NCI-H226 (cell line): ENCODE results near the gene SSR1.
"Not testable (repeated sequence)": the region's sequence is repeated elsewhere in the genome, so short reads cannot be mapped to it uniquely, and the experiment has no call there.

Experiments
- DNase-seq: peaks from one replicate; pipeline ENCODE4 v3.0.0-alpha.2; 2015

The SSR1 gene

DNA sequence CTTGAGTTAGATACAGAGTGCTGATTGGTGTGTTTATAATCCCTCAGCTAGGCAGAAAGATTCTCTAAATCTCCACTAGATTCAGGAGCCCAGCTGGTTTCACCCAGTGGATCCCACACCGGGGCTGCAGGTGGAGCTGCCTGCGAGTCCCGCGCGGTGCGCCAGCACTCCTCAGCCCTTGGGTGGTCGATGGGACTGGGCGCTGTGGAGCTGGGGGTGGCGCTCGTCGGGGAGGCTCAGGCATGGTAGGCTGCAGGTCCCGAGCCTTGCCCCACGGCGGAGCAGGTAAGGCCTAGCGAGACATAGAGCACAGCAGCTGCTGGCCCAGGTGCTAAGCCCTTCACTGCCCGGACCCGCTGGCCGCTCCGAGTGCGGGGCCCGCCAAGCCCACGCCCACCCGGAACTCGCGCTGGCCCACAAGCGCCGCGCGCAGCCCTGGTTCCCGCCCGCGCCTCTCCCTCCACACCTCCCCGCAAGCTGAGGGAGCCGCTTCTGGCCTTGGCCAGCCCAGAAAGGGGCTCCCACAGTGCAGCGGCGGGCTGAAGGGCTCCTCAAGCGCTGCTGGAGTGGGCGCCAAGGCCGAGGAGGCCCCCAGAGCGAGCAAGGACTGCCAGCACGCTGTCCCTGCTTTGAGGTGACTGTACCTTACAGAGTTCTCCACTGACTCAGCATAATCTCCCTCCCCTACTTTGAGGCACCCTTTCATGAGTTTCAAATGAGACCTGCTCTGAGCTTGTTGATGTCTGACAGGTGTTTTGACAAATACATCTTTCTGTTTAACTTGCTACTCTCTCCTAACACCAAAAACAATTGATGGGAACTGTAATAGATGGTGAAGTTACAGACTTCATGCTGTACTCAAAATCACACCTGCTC lies 3.9 kb upstream of the SSR1 start:
- no peak for DNase-seq

DNA sequence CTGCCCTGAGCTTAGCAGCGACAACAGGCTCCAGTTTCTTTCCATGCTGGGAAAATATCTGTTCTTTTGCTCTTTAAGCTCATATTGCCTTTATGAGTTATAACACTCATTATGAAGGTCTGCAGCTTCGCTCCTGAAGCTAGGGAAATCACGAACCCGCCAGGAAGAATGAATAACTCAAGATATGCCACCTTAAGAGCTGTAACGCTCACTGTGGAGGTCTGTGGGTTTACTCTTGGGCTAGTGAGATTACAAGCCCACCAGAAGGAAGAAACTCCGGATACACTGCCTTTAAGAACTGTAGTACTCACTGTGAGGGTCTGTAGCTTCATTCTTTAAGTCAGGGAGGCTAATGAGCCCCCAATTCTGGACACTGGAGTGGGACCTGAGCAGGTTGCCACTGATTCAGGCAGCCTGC lies 3.0 kb upstream of the SSR1 start:
- no peak for DNase-seq

- DNase-seq = not testable (repeated sequence)
Observed at GRCh38 chr6:7315087-7315947, 2.3 kb upstream of the SSR1 start.

DNA sequence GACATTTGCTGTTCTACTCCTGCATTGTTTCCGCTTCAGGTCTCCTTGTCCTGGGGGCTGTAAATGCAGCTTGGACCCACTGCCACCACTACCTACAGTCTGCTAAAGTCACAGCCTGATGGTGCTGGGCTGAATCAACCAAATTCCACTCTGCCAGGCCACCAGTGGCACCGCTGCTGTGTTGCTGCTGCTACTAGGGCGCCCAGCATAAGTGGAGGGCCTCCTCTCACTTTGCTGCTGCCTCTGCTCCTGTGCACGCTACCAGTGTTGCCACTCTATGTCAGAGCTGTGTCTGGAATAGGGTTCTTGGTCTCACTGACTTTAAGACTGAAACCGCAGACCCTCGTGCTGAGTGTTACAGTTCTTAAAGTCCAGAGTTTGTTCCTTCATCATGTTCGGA lies 1.4 kb upstream of the SSR1 start:
- no peak for DNase-seq

DNA sequence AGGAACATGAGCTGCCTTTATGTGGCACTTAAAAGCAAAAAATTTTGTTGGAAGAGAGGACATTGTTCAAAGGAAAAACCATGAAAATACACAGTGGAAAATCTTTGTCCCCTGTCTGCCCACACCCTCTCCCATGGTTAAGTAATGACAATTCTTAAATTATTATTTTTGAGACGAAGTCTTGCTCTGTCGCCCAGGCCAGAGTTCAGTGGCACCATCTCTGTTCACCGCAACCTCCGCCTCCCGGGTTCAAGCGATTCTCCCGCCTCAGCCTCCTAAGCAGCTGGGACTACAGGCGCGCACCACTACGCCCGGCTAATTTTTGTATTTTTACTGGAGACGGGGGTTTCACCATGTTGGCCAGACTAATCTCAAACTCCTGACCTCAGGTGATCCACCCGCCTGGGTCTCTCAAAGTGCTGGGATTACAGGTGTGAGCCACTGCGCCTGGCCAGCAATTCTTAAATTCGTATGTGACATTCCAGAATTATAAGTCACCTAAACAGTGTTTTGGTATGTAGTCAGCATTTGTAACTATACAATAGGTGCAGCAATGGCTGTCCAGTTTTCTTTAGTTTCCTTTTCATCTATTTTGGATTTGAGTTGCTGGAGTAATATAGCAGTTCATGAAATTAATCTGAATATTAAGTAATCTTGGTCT lies 636 bp upstream of the SSR1 start:
- DNase-seq = no peak

DNA sequence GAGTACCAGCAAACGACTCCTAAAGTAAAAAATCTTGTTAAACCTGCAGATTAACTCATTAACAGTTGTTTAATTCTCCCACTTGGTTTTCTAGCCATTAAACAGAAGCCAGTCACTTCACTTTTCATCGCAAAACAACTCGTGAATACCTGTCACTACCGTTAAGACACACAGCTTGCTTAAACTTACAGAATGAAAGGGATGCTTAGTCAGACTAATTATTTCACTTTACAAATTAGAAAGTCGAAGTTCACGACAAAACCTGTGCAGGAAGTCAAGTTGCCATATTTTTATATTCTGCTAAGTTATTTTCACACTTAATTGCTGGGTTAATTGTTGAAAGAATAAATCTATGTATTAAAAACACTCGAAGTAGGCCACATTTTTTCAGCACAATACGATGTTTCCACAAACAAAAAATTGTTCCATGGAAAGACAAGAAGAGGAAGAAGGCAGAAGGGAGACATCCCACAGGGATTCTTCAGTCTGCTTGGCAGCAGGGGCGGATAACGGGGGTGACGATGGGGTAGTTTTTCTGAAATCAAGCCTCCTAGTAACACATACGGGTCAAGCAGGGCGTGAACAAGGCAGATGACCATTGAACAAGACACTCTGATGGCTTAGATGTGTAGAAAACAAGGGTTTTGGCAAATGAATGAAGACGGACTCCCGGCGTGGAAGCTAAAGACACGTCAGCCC lies 933 bp downstream of the SSR1 start:
- no peak for DNase-seq

GRCh38 chr6:7311176-7311575 lies 1.8 kb downstream of the SSR1 start:
- no peak for DNase-seq

GRCh38 chr6:7309050-7309449 lies 3.9 kb downstream of the SSR1 start:
- DNase-seq = no peak

DNA sequence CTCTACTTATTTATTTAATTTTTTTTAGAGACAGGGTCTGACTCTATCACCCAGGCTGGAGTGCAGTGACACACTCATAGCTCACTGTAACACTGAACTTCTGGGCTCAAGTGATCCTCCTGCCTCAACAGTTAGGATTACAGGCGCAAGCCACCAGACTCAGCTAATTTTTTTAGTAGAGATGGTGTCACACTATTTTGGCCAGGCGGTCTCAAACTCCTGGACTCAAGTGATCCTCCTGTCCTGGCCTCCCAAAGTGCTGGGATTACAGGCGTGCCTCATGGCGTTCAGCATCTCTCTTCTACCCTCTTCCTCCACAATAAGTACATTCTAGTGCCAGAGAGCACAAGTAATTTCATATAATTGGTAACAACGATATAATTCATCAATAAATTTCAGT lies 5.5 kb downstream of the SSR1 start:
- DNase-seq = no peak

GRCh38 chr6:7304821-7305220 lies 8.2 kb downstream of the SSR1 start:
- no peak for DNase-seq

DNA sequence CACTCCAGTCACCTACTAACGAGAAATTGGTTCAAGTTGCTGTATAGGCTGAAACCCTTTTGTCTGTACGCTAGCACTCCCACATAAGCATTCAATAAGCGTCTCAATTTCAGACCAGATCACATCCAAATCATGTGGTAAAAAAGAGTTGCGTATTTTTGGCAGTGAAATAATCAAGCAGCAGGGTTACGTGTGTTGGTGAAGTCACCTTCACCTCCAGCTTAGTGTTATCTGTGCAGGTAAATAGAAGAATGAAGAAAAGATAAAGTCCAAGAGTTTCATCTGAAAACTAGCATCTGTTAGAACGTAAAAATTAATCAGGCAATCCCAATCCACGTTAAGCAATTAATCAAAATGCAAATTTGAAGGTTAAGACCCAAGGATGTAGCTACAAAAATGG lies 11.3 kb downstream of the SSR1 start:
- DNase-seq = no peak

DNA sequence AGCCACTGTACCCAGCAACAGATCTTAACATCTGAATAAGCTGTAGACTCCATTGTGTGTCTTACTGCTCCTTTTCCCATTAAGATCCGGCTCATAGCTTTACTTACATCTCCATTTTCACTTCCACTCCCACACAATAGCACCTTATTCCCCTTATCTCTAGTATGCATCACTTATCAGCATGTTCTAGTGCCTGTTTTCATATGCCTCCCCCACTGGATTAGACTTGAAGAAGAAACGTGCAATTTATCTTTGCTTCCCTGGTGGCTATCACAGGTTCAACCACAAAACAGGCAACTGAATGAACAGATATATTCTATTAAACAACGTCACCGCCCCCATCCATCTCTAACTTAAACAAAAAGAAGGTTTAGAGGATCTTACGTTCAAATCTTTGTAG lies 12.1 kb downstream of the SSR1 start:
- DNase-seq = no peak

DNA sequence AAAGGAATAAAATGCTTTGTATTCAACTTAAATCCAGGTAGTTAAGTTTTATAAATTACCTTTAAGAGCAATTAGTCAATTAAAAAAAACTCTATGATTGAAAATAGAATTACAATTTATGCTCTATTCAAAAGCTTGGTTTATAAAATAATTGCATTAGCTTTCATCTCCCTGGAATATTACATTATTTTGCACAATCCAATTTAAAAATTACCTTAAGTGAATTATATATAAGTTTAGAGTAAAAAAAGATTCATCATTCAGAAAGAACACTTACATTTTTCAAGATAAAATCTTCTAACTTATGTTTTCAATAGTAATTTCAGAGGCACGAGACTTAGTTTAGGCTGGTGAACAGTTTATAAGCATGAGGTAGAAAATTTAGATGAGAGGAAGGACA lies 14.9 kb downstream of the SSR1 start:
- no peak for DNase-seq

- no peak for DNase-seq
Observed at GRCh38 chr6:7296602-7297001, 16.4 kb downstream of the SSR1 start.

- no peak for DNase-seq
Observed at GRCh38 chr6:7295916-7296315, 17.1 kb downstream of the SSR1 start.

DNA sequence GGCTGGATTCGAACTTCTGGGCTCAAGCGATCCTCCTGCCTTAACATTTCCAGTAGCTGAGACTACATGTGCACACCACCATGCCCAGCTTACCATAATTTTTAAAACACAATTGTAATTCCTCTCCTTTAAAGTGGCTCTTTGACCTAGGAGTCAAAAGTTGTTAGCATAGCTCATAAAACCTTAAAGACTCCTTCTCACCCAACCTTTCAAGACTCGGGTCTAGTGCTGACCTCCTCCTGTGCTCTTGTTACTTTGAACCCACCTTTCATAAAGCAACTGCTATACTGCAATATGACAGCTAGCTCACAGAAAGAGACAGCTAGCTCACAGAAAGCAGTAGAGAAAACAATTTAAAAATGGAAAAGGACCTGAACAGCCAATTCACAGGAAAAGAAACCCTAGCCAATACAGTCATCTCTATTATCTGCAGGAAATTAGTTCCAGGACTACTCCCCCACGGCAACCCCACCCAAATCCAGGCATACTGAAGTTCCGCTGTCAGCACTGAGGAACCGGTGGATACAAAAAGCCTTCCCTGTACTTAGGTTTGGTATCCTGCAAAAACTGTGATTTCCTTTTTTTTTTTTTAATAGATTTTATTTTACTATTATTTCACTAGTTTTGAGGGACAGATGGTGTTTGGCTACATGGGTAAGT lies 20.3 kb downstream of the SSR1 start:
- peak; percentile 43 for DNase-seq

DNA sequence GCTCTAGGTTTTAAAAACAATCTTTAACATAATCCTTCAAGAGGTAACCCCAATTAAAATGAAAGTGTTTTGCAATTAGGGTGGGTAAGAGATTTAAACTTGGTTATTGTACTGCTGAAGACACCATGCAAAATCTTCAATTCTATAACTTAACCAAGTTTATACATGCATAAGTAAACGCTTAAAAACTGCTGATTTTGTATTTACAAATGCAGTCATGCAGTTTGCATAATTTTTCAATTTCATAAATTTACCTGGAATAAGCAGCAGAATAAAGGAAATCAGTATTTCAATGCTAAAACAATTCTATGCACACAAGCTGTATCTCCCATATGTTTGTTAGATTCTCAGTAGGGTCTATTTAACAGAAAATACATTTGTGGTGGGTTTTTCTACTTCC lies 22.9 kb downstream of the SSR1 start:
- no peak for DNase-seq

DNA sequence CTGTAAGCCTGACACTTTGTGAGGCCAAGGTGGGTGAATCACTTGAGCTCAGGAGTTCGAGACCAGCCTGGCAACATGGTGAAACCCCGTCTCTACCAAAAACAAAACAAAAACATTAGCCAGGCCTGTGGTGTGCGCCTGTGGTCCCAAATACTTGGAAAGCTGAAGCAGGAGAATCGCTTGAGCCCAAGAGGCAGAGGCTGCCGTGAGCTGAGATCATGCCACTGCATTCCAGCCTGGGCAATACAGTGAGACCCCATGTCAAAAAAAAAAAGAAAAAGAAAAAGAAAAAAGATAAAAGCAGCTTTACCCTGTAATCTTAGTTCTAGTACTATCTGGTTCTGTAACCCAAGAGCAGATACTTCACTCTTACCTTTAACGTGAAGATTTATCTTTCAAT lies 27.6 kb downstream of the SSR1 start:
- no peak for DNase-seq

GRCh38 chr6:7283676-7284075 lies 29.3 kb downstream of the SSR1 start:
- no peak for DNase-seq

DNA sequence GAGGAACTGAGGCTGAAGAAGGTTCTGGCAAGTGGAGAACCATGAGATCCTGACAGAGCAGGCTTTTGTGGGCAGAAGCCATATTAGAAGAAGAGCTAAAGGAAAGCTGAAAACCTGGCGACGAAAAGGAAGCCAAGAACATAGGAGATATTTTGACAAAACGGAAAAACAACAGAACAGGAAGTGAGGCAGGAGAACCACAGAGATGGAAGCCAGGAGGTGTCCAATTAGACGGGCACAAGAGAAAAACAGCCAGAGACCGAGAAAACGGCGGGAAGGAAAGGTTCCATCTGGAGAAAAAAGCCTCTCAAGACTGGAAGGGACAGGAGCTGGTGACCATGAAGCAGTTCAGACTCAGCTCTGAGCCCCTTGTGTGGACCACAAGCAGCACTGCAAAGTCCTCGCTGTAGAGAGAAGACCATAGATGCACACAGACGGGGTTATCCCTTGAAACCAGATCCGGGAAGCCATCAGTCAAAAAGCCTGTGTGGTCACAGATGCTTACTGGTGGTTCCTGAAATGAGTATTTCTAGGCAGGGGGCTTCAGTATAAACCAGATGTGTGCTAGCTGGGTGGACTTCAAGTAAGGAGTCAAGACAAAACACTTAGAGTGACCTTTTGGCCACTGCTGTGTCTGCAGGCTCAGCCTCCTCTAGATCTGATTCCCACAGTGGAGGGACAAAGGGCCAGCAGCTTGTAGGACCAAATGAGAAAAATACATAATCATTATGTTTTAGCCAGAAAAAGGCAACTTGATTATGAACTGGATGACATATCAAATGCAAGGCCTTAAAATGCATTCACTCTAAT lies 30.7 kb downstream of the SSR1 start:
- DNase-seq = no peak

DNA sequence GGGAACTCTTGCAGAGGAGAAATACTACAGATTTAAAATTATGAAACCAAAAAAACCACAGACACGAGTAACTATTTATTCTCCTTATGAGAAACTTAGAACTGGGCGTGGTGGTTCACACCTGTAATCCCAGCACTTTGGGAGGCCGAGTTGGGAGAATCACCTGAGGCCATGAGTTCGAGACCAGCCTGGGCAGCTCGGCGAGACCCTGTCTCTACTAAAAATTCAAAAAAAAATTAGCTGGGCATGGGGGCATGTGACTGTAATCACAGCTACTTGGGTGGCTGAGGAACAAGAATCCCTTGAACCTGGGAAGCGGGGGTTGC lies 36.8 kb downstream of the SSR1 start:
- no peak for DNase-seq

DNA sequence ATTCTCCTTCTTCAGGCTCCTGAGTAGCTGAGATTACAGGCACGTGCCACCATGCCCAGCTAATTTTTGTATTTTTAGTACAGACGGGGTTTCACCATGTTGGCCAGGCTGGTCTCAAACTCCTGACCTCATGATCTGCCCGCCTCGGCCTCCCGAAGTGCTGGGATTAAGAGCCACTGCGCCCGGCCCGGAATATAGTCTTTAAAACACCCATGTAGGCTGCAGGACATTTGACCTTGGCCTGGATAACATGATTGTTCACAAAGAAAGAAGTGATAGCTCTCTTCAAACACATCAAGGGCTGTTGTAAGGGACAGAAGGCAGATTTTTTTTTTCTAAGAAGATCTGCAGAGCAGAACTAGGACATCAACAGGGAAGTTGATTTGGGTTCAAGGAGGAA lies 38.5 kb downstream of the SSR1 start:
- DNase-seq = not testable (repeated sequence)
